Stimulated activated CD4-positive, alpha-beta T cell treated with anti-CD3 and anti-CD28 coated beads, Interleukin-2, amount 100 ng/mL, for 48 hours (primary cell): ENCODE data around the gene SNX15.
"Not testable (repeated sequence)": the region's sequence is repeated elsewhere in the genome, so short reads cannot be mapped to it uniquely, and the experiment has no call there.

Experiments
- DNase-seq, 2 donors: peaks; one replicate each; pipeline ENCODE4 v3.0.0-alpha.2; 2020

The SNX15 gene

GRCh38 chr11:65017937-65018336, 9.3 kb upstream of the SNX15 start:
- DNase-seq = no peak

DNA sequence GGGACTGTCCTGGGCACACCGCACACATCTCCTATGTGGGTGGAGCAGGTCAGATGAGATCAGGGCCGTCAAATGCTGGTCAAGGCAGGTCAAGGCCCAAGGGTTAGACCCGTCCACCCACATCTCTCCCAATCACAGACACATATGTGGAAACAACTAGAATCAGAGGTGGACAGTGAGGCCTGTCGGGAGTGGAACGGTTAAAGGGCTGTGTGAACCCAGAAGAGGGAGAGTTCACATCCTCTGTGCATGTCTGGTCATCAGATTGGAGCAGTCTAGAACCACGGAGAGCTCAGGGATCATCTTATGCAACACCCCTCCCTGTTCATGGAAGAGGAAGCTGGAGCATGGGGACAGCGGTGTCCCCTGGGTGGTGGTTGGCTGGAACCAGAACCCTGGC, 7.4 kb upstream of the SNX15 start:
- no peak for DNase-seq

DNA sequence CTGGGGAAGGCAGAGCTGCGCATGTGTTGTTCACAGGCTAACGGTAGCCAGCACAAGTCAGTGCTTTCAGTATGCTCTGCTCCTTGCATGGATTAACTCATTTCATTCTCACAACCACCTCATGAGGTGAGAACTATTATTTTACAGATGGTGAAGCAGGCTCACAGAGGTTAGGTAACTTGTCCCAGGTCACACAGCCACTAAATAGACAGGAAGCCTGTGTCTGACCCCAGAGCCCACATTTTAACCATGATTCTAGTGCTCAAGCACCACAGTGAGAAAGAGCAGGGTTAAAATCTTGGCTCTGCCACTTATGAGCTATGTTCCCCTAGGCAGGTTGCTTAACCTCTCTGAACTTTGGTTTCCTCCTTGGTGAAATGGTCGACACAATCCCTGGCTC, 6.2 kb upstream of the SNX15 start:
- DNase-seq = no peak

GRCh38 chr11:65021509-65021908, 5.7 kb upstream of the SNX15 start:
- DNase-seq = no peak

GRCh38 chr11:65023502-65023901, 3.7 kb upstream of the SNX15 start:
- not testable (repeated sequence) for DNase-seq

DNA sequence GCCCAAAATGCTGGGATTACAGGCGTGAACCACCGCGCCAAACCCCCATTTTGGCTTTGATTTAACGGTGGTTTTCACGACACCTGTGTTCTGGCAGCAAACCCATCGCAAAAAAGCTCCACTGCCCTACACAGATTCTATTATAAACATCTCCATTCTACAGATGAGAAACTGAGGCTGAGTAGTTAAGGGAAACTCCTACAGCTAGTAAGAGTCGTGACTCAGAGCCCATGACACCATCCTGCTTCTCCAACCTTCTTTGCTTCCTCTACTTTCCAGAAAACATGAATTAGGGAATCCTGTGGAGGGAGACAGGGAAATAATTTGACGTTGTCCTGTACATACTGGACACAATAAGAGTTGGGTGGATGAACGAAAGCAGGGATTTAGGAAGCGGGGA, 429 bp upstream of the SNX15 start:
- no peak for DNase-seq

- DNase-seq = no peak
These were observed 5.0 kb downstream of the SNX15 start for GRCh38 chr11:65032216-65032615.

DNA sequence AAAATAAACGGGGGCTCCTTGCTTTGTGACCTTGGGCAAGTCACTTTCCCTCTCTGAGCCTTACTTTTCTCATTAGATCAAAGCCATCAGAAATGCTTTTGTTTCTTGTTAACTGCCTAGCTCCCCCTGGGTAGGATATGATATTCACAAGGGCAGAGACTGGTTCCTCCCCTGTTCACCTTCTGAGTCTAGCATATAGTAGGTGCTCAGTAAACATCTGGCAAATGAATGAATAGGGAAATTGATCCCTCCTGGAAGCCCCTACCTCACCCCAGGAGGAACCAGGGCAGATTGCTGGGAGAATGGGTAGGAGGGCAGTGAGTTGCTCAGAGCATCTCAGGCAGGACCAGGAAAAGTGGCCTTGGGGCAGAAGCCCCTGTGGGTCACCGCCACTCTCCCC, 7.2 kb downstream of the SNX15 start:
- DNase-seq = no peak

- DNase-seq = no peak
These were observed 8.3 kb downstream of the SNX15 start for GRCh38 chr11:65035579-65035978.

DNA sequence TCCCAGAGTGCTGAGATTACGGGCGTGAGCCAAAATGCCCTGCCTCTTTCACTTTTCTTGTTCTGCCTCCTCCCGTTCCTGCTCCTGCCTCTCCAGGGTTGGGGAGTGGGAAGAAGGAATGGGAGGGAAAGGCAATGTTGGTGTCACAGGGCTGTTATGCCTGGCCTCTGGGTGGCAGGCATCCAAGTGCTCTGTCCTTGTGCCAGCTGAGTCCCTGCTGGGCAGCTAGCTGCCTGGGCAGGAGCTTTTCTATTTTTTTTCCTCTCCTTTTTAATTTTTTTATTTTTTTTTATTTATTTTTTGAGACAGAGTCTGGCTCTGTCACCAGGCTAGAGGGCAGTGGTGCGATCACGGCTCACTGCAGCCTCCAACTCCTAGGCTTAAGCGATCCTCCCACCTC, 9.7 kb downstream of the SNX15 start:
- DNase-seq = no peak

- DNase-seq = no peak
These were observed 13.2 kb downstream of the SNX15 start for GRCh38 chr11:65040520-65040846.

GRCh38 chr11:65040847-65041622, 13.8 kb downstream of the SNX15 start, which contains the start of gene SAC3D1:
Gene SAC3D1, plus strand, starts transcription at chr11:65041210. Its CDS starts 83 bp downstream, at chr11:65041293.
- DNase-seq = peak; percentile 79 to 82

GRCh38 chr11:65042891-65043290, 15.7 kb downstream of the SNX15 start:
- DNase-seq = no peak

GRCh38 chr11:65043881-65044501, 16.8 kb downstream of the SNX15 start:
- no peak for DNase-seq

GRCh38 chr11:65045061-65045460, 17.8 kb downstream of the SNX15 start:
- no peak for DNase-seq

DNA sequence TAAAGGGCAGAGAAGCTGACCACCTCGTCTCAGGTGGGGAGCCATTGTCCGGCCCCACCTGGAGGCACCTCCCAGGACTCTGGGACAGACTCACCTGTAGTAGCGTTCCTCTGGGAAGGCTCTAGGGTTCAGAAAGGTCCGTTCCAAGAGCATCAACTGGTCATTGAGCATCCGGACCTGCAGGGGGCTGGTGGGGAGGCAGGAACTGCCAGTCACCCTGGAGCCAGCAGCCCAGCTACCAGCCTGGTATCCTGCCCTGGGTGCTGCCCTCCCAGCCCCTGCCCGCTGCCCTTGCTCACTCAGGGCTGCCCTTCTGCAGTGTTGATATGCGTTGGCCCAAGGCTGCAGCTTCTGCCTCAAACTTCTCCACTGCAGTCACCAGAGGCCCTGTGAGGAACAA, 18.5 kb downstream of the SNX15 start:
- no peak for DNase-seq

DNA sequence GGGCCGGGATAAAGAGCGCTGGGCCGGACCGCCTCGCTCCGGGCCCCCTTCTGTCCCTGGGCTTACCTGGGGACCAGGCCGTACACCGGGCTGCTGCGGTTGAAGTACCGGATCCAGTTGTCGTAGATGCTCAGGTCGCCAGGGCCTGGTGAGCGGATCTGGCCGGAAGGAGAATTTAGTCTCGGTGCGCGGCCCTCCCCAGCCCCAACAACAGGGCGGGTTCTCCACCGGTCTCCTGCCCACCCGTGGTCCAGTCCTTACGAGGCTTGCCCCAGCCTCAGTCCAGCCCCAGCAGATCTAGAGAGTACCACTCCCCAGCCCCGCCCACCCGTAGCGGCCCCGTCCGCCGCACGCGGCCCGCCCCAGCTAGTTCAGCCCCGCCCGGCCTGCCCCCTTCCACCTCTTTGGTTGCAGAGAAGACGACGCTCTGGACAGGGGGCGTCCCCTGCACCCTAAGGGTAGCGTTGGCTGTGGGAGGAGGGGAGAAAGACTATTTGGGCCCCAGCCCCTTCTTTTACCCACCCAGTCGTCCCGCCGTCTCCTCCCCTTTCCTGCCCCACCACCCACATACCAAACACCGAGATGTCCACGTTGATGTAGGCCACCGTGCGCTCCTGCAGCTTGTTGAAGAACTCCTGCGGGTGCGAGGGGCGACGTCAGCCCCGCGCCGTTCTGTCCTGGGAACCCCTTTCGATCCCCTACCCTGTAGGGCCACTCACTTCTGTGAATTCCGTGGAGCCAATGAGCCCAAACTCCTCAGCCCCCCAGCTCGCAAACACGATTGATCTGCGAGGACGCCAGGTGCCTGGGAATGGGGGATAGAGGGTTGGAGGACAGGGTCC, 20.6 kb downstream of the SNX15 start:
- no peak for DNase-seq

GRCh38 chr11:65051398-65051858, 24.2 kb downstream of the SNX15 start:
- DNase-seq = no peak

GRCh38 chr11:65053827-65054508, 26.7 kb downstream of the SNX15 start:
- DNase-seq = no peak

GRCh38 chr11:65055538-65055937, 28.3 kb downstream of the SNX15 start:
- no peak for DNase-seq

DNA sequence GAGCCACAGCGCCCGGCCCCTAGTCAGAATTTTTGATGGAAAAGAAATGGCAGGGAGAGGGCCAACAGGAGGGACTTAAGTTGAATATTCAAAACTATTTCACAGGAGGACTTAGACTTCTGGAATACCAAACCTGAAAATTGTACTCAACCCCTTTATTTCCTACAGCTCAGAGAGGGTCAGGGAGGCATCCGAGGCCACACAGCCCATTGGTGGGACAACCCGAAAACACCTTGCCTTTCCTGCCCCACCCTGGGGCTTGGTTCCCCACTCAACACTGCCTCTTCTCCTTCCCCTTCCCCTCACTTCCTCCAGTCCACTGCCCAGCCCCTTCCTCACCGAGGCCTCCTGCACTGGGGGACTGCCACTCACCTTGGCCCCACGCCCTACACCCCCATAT, 29.8 kb downstream of the SNX15 start:
- DNase-seq = no peak

DNA sequence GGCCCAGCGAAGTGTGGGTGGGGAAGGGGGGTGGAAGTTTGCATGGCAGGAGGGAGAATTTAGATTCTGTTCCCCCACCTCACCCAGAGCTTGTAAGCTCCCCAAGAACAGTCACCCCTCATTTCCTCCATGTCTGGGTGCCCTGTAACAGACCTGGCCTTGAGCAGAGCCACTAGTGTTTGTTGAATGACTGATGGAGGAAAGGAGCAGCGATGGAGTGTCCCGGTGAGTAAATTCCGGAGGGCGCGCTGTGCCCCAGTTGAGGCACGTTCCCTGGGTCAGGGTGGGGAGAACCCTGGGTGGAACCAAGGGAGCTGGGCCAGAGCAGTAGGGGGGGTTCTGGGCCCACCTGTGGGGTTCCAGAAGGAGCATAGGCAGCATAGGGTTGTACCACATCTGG, 30.3 kb downstream of the SNX15 start:
- DNase-seq = no peak

DNA sequence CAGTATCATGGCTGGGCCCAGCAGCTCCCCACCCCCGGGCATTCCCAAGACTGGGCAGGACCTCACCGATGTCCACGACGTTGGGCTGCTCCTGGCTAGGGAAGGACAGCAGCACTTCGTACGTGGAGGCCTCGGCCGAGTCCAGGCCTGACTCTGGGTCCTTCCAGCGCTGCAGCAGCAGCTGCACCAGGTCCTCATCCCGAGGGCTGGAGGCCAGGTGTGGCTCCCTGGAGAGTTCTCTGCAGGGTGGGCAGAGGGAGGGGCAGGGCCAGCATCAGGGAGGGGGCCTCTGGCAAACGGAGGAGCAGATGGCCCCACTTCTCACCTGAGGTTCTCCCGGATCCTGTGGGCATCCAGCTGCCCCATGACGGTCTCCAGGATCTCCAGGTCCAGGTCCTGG, 30.8 kb downstream of the SNX15 start:
- DNase-seq = no peak
